GM18508 (cell line): Measurements from ENCODE around the gene YIPF3.
"Not testable (repeated sequence)": the region's sequence is repeated elsewhere in the genome, so short reads cannot be mapped to it uniquely, and the experiment has no call there.

Experiments
- ATAC-seq: cut with Tn5 transposase; IDR thresholded peaks from one replicate; pipeline ENCODE4 v1.9.1; 2021; ENCODE audit warnings: moderate number of reproducible peaks; ENCODE audit not compliant: insufficient read depth, unreplicated experiment

YIPF3 gene

GRCh38 chr6:43509984-43510826 is 6.5 kb downstream of the YIPF3 start, which contains the start of gene LRRC73:
Gene LRRC73, minus strand, starts transcription at chr6:43510346. Its CDS starts 561 bp downstream, at chr6:43509785.
- ATAC-seq: no peak

DNA sequence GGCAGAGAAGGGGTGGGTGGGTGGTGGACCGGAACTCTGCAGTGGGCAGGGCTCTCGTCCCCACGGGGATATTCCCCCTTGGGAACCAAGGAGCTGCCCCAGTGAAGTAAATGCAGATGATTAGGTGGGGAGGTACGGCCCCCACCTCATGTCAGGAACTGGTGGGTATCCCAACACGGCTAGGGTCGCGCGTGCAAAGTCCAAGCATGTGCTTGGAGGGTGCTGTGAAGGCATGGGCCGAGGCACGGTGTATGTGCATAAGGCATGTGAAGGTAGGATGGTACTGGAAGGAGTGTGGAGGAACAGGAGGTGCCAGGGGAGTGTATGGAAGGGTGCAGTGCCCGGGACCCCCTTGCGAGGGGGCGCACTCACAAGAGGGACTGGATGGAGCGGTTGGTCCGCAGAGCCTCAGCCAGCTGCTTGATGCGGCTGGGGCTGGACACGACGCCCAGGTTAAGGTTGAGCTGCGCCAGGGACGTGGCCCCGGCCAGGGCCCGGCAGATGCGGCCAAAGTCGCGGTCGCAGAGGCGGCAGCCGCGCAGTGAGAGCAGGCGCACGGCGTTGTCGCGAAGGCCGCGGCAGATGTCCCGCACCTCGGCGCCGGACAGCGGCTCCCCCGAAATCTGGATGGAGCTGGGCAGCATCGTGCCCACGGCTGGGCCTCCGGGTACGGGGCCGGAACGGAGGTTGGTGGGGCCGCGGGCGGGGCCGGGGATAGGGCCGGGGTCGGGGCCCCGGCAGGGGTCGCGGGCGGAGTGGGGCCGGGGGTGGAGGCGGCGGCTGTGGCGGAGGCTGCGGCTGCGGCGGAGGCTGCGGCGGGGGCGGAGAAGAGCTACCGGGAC is 7.4 kb downstream of the YIPF3 start:
- no peak for ATAC-seq

DNA sequence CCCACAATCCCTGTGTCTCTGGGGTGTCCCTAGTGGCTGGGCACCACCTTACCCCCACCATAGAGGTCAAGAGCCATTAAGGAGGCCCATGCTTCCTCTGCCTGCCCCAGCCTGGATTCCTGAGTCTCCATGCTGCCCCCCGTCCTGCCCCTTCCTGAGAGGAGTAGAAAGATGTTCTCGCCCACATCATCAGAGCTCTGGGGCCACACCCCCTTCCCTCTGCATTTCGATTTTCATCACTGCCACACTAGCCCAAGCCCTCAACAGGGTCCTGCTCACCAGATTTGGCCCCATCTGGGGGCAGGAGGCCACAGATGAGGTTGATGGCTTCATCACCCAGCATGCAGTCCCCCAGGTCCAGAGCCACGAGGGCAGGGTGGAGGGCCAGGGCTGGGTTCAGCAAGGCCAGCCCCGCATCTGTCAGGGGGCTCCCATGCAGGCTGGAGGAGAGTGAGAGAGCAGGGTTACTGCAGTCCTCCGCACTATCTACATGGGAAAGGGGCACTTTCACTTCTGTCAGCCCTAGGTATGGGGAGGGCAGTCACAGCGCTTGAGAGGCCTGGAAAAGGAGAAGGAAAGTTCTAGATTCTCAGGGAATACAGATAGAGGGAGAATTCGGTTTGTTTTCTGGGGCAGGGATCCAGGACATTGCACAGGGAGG is 8.1 kb downstream of the YIPF3 start:
- ATAC-seq: no peak

DNA sequence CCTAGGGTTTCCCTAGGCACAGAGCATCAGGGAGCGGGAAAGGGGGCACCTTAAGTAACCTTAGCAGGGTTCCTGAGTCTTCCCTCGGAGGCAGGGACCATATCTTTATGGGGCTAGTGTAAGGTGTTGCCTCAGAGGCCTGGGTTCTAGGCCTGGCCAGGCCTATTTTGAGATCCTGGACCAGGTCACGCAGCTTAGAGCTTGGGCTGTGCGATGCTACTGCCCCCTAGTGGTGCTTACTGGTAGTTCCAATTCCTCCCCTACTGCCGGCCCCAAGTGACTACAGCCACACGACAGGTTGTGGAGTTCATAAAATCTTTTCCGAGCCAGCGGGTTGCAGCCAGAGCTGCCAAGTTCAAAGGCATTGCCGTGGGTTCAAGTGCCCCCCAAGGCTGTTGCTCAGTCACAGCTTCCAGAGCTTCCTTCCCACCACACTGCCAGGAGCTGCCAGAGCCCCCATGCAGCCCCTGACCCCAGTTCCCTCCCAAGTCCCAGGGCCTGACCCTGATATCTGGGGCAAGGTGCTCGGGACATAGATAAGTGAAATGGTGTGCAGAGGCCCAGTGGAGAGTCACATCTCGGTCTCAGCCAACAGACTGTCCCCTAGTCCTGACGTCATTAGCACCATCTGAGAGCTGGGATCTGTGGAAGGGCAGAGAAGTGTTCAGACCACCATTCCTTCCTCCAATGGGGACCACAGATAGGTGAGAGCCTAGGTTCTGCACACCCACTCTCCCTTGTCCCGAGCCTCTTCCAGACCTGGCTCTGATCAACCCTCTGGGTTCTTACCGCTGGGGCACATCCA is 9.9 kb downstream of the YIPF3 start:
- ATAC-seq: no peak

GRCh38 chr6:43506171-43506570 is 10.6 kb downstream of the YIPF3 start:
- no peak for ATAC-seq

- no peak for ATAC-seq
Measured at GRCh38 chr6:43505718-43506117, 11.0 kb downstream of the YIPF3 start.

DNA sequence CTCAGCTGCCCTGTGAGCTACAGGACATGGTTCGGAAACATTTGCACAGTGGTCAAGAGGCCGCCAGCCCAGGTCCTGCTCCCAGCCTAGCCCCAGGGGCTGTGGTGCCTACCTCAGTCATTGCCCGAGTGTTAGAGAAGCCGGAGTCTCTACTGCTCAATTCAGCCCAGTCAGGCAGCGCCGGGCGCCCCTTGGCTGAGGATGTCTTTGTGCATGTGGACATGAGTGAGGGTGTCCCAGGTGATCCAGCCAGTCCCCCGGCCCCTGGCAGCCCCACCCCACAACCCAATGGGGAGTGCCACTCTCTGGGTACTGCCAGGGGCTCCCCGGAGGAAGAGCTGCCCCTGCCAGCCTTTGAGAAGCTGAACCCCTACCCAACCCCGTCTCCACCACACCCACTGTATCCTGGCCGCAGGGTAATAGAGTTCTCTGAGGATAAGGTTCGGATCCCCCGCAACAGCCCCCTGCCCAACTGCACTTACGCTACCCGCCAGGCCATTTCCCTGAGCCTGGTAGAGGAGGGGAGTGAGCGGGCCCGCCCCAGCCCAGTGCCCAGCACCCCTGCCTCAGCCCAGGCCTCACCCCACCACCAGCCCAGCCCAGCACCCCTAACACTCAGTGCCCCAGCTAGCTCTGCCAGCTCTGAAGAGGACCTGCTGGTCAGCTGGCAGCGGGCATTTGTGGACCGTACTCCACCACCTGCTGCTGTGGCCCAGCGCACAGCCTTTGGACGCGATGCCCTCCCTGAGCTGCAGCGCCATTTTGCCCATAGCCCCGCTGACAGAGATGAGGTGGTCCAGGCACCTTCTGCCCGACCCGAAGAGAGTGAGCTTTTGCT is 11.8 kb downstream of the YIPF3 start:
- ATAC-seq: no peak

DNA sequence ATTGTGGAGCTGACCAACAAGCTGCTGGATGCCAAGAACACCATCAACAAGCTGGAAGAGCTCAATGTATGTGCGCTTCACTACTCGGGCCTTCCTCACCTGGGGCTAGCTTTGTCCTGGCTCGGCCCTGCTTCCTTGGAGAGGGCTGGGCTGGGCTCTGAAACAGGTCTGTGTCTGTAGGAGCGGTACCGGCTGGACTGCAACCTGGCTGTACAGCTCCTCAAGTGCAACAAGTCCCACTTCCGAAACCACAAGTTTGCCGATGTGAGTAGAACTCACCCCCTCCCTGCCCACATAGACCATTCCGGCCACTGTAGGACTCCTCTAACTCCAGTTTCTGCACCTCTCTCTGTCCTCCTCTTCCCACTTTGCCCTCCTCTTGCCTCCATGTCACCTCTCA is 13.3 kb downstream of the YIPF3 start:
- no peak for ATAC-seq

- no peak for ATAC-seq
Measured at GRCh38 chr6:43502666-43503065, 14.1 kb downstream of the YIPF3 start.

GRCh38 chr6:43500921-43501320 is 15.8 kb downstream of the YIPF3 start:
- no peak for ATAC-seq

DNA sequence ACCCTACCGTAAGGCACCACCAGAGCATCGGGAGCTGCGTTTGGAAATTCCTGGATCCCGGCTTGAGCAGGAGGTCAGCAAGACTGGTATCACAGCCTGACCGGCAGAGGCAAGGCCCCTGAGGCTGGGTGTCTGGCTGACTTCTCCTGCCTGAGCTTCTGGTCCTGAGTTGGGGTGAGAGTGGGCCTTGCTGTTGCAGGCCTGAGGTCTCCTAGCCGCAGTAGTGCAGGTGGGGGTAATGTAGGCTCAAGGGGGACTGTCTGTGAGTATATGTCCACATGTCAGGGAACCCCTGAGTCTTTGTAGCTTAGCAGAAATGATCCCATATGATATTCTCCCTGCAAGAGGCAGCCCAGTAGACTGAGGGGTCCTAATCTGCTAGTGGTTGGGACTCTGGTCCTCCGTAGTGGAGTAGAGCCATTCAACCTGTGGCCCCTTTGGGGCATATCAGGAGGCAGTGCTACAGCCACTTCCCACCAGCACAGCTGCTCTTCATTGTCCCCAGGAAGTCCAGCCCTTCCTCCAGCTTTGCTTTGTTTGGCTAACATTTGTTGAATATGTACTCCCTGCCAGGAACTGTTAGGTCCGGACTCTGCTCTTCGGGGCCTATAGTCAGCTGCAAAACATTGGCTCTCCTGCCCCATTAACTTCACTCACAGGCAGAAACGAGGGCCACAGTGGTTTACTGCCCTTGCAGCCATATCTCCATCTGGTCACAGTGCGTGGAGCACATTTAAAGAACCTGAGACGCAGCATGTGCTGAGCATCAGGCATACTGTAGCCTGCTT is 17.5 kb downstream of the YIPF3 start:
- ATAC-seq: no peak

- not testable (repeated sequence) for ATAC-seq
Measured at GRCh38 chr6:43498291-43498690, 18.4 kb downstream of the YIPF3 start.

DNA sequence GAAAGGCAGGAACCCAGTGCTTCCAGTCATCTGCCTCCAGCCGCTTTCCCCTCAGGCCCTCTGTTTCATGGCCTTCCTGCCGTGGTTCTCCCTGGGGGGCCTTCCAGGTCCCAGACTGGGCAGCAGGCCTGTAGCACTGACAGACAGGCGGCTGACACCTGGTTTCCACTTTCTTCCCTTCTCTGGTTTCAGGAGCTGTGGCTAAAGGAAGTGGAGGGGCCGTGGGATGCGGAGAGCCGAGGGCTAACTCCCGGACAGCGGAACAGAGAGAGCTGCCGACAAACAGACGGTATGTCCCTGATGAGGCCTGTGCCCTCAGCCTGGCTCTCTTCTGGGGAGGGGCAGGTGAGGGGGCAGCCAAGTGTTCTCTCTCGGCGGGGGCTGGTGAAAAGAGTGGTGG is 19.0 kb downstream of the YIPF3 start:
- ATAC-seq: no peak

GRCh38 chr6:43497129-43497396 is 19.7 kb downstream of the YIPF3 start:
- ATAC-seq: no peak

GRCh38 chr6:43496370-43497128 is 20.2 kb downstream of the YIPF3 start:
- ATAC-seq: no peak

- ATAC-seq: no peak
Measured at GRCh38 chr6:43495409-43495941, 21.3 kb downstream of the YIPF3 start.

GRCh38 chr6:43494766-43495165 is 22.0 kb downstream of the YIPF3 start:
- ATAC-seq: no peak

DNA sequence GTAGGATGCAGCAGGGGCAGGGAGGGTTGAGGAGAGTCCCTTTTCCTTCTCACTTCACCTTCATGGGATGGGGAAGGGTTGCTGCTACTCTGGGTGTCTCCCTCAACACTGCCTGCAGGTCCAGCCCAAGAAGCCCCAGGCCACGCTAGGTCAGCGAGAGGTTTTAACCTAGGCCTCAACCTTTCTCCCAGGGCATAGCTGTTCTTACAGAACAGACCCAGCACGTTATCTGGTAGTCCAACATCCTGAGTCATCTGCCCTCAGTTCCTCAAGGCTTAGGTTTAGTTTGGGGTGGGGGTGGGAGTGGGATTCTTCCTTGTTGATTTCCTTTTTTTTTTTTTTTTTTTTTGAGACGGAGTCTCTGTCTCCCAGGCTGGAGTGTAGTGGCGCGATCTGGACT is 22.4 kb downstream of the YIPF3 start:
- ATAC-seq: no peak
